Smooth muscle cell (in vitro differentiated cells): ENCODE data around the gene SMIM34. TPM values are rescaled to one million over a fixed set of nuclear protein-coding genes. Genes with fewer than 3 reads are reported as not detected.

Source experiments
- DNase-seq: peaks from one replicate; lab custom pipeline; 2025; ENCODE audit not compliant: unreplicated experiment; lab: John Stamatoyannopoulos, UW
- H2AFZ ChIP-seq: fragments of 200-600 bp; sonication (generic); 2 replicates; pipeline ENCODE4 v1.6.0; 2016; ENCODE audit warnings: antibody characterized with exemption, low read depth, mild to moderate bottlenecking
- H3F3A ChIP-seq: fragments of 200-600 bp; sonication (generic); 2 replicates; pipeline ENCODE4 v1.6.0; 2017; ENCODE audit warnings: antibody characterized with exemption, low read depth
- H3K27ac ChIP-seq: fragments of 200-600 bp; sonication (generic); 2 replicates; pipeline ENCODE4 v1.5.1; 2016; ENCODE audit warnings: low read depth, mild to moderate bottlenecking
- H3K27me3 ChIP-seq: fragments of 200-600 bp; sonication (generic); 2 replicates; pipeline ENCODE4 v1.6.1; 2016; ENCODE audit warnings: low read depth, mild to moderate bottlenecking
- H3K36me3 ChIP-seq: fragments of 200-600 bp; sonication (generic); 2 replicates; pipeline ENCODE4 v1.5.1; 2016; ENCODE audit warnings: low read depth
- H3K4me1 ChIP-seq: fragments of 200-600 bp; sonication (generic); 2 replicates; pipeline ENCODE4 v1.5.1; 2016; ENCODE audit warnings: low read depth
- H3K4me2 ChIP-seq: fragments of 200-600 bp; sonication (generic); 2 replicates; pipeline ENCODE4 v1.6.0; 2016; ENCODE audit warnings: mild to moderate bottlenecking
- H3K4me3 ChIP-seq: fragments of 200-600 bp; sonication (generic); 2 replicates; pipeline ENCODE4 v1.5.1; 2016; ENCODE audit warnings: mild to moderate bottlenecking
- H3K79me2 ChIP-seq: fragments of 200-600 bp; sonication (generic); 2 replicates; pipeline ENCODE4 v1.6.0; 2016; ENCODE audit warnings: low read depth, mild to moderate bottlenecking
- H3K9ac ChIP-seq: fragments of 200-600 bp; sonication (generic); 2 replicates; pipeline ENCODE4 v1.6.0; 2016; ENCODE audit warnings: low read depth
- H3K9me3 ChIP-seq: fragments of 200-600 bp; sonication (generic); replicated peaks from 2 replicates; pipeline ENCODE4 v1.5.1; 2016; ENCODE audit warnings: low read depth
- H4K20me1 ChIP-seq: fragments of 200-600 bp; sonication (generic); 2 replicates; pipeline ENCODE4 v1.6.0; 2016; ENCODE audit warnings: low read depth
- CTCF ChIP-seq: fragments of 200-600 bp; sonication (generic); IDR thresholded peaks from 2 replicates; pipeline ENCODE4 v1.5.1; 2017; ENCODE audit warnings: borderline replicate concordance, mild to moderate bottlenecking, antibody characterized with exemption; ENCODE audit not compliant: insufficient read depth, poor library complexity, severe bottlenecking
- WGBS: methylation state at CpG from one replicate; pipeline ENCODE4 v1.1.7; 2016; ENCODE audit warnings: low lambda C conversion rate; 5-methylcytosine and 5-hydroxymethylcytosine counted together
- polyA plus RNA-seq: library from polyadenylated mRNA; unstranded; fragments of >200 nt; fragmentation: Nextera tagmentation; extraction: Ambion mirVana; gene quantifications from 2 replicates; pipeline ENCODE4 v1.2.1, GENCODE V29; 2016
- small RNA-seq: library from RNA; depleted of rRNA; stranded (forward); fragments of <200 nt; gene quantifications from one replicate; pipeline ENCODE3, GENCODE V24; 2014
- total RNA-seq: library from RNA; depleted of rRNA; stranded (reverse); fragments of >200 nt; gene quantifications from 2 replicates; pipeline ENCODE4 v1.2.3, GENCODE V29; 2014

The SMIM34 gene
- total and polyA plus RNA-seq, 2 experiments from 2014 or later: not detected

GRCh38 chr21:34369741-34370140, 54.0 kb downstream of the SMIM34 start:
- Histone ChIP-seq H4K20me1 (no peaks in the 10 kb centered on the region), H3K36me3 (no peaks in the 10 kb centered on the region), H3K4me2 (no peak overlapping the region), H3K79me2 (no peaks in the 10 kb centered on the region), H3F3A (no peaks in the 10 kb centered on the region), H3K27ac (no peak overlapping the region), H3K4me1 (peaks cover 13% of the 10 kb centered on the region), H3K4me3 (no peak overlapping the region), H3K27me3 (peaks cover 6% of the 10 kb centered on the region), H3K9me3 (no peaks in the 10 kb centered on the region), H3K9ac (no peak overlapping the region), H2AFZ (no peak overlapping the region)
- DNase-seq: no peak
- 39% methylated on average over 1 of the region's 1 CpG for WGBS
- no peak for TF ChIP-seq CTCF

Small RNA genes lying within 50 kb of the gene (small RNA-seq; reads per million reads assigned to genes)
- gene RF00614: not detected

Other genes with a start within 250 kb of the SMIM34 start
- gene KCNE2, start 59.9 kb downstream of the SMIM34 start, total RNA-seq: not detected in 2 replicates
- gene KCNE2, start 59.9 kb downstream of the SMIM34 start, polyA plus RNA-seq: 0.45 and 1.1 TPM in 2 replicates
- gene SMIM11, start 48.4 kb downstream of the SMIM34 start, total RNA-seq: 3.8 TPM in 1 of 2 replicates, not detected in the other
- gene SMIM11, start 48.4 kb downstream of the SMIM34 start, polyA plus RNA-seq: 0.57 and 3.2 TPM in 2 replicates
- 1.3 TPM in 1 of 2 replicates, not detected in the other for gene KCNE1, start 88.3 kb upstream of the SMIM34 start, total RNA-seq
- gene KCNE1, start 88.3 kb upstream of the SMIM34 start, polyA plus RNA-seq: 0.16 and 1.2 TPM in 2 replicates
- 153 and 155 TPM in 2 replicates for gene RCAN1, start 191.2 kb upstream of the SMIM34 start, total RNA-seq
- gene RCAN1, start 191.2 kb upstream of the SMIM34 start, polyA plus RNA-seq: 77.3 and 96.3 TPM in 2 replicates
- 0.09 and 0.22 TPM in 2 replicates for gene CLIC6, start 245.0 kb upstream of the SMIM34 start, total RNA-seq
- 0.31 TPM in 1 of 2 replicates, not detected in the other for gene CLIC6, start 245.0 kb upstream of the SMIM34 start, polyA plus RNA-seq